OCI-LY3 (cell line): Measurements from ENCODE around the gene CRAT.

Experiments
- H2AFZ ChIP-seq: fragments of 200-600, 300-600 bp; shearing (Covaris generic); 2 replicates; pipeline ENCODE4 v1.6.0; 2014; ENCODE audit warnings: antibody characterized with exemption, low read depth, low read length
- H3K27ac ChIP-seq: fragments of 200-600, 300-600 bp; sonication (generic); 2 replicates; pipeline ENCODE4 v1.5.1; 2014; ENCODE audit warnings: mild to moderate bottlenecking, low read length, moderate library complexity, mixed read lengths
- H3K27me3 ChIP-seq: fragments of 200-600, 300-600 bp; sonication (generic); 2 replicates; pipeline ENCODE4 v1.6.1; 2014; ENCODE audit warnings: low read depth, low read length, mixed read lengths
- H3K36me3 ChIP-seq: fragments of 200-600, 300-600 bp; sonication (generic); replicated peaks from 2 replicates; pipeline ENCODE3; 2014; ENCODE audit warnings: low read depth, low read length, mixed read lengths
- H3K4me1 ChIP-seq: fragments of 300-600, 200-600 bp; sonication (generic); 2 replicates; pipeline ENCODE4 v1.6.1; 2014; ENCODE audit warnings: low read length, mixed read lengths
- H3K4me2 ChIP-seq: fragments of 200-600, 300-600 bp; sonication (generic); 2 replicates; pipeline ENCODE4 v1.6.1; 2014; ENCODE audit warnings: low read length, mixed read lengths
- H3K4me3 ChIP-seq: fragments of 300-600, 200-600 bp; sonication (generic); 2 replicates; pipeline ENCODE4 v1.5.1; 2014; ENCODE audit warnings: antibody characterized with exemption, mild to moderate bottlenecking, low read length, moderate library complexity
- H3K79me2 ChIP-seq: fragments of 300-600, 200-600 bp; shearing (Covaris generic); 2 replicates; pipeline ENCODE4 v1.6.1; 2014; ENCODE audit warnings: mild to moderate bottlenecking, low read length, mixed read lengths
- H3K9ac ChIP-seq: fragments of 300-600, 200-600 bp; shearing (Covaris generic); 2 replicates; pipeline ENCODE4 v1.6.0; 2014; ENCODE audit warnings: mild to moderate bottlenecking, low read length, moderate library complexity
- H3K9me3 ChIP-seq: fragments of 200-600, 300-600 bp; shearing (Covaris generic); 2 replicates; pipeline ENCODE4 v1.6.1; 2014; ENCODE audit warnings: low read length, mixed read lengths; ENCODE audit not compliant: insufficient read depth
- H4K20me1 ChIP-seq: fragments of 200-600, 300-600 bp; sonication (generic); 2 replicates; pipeline ENCODE4 v1.6.1; 2016; ENCODE audit warnings: low read length, mixed read lengths; ENCODE audit not compliant: insufficient read depth
- CTCF ChIP-seq: fragments of 200-600, 300-600 bp; sonication (generic); IDR thresholded peaks from 2 replicates; pipeline ENCODE4 v1.5.1; 2014; ENCODE audit warnings: antibody characterized with exemption, low read length, low read depth
- EZH2phosphoT487 ChIP-seq: fragments of 200-600 bp; shearing (Covaris generic); IDR thresholded peaks from 2 replicates; pipeline ENCODE4 v1.6.1; 2018; ENCODE audit warnings: antibody characterized with exemption, mixed run types, low read depth

Gene CRAT

DNA sequence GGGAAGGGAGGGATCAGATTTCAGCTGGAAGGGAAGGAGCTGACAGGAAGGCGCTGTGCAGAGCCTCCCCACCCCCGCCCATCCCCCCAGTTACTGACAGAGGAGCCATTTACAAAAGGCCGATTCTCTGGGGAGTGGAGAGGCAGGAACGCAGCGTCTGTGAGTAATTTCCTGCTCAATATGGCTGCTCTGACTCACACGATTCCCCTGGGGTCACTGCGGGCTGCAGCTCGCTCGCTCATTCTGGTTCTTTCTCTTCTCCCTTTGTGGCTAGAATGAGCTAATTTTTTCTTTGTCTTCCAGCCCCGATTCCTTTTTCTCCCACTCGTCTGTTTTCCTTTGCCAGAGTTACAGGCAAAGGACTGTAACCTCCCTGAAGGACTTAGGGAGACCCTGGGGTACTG is 29.4 kb upstream of the CRAT start:
- Histone ChIP-seq H3K4me3 (peak overlapping the region; percentile 65), H3K79me2 (no peaks in the 10 kb centered on the region), H3K4me1 (peaks cover 39% of the 10 kb centered on the region), H3K9me3 (no peaks in the 10 kb centered on the region), H2AFZ (no peak overlapping the region), H3K36me3 (peaks cover 39% of the 10 kb centered on the region), H3K27me3 (no peaks in the 10 kb centered on the region), H4K20me1 (peaks cover 15% of the 10 kb centered on the region; the same call in 1 of the 2 replicates), H3K9ac (peak overlapping the region; percentile 61), H3K27ac (peak overlapping the region; percentile 91), H3K4me2 (peak overlapping the region; percentile 87)
- no peak; the same call in 1 of the 2 replicates for TF ChIP-seq EZH2phosphoT487
- no peak for TF ChIP-seq CTCF

DNA sequence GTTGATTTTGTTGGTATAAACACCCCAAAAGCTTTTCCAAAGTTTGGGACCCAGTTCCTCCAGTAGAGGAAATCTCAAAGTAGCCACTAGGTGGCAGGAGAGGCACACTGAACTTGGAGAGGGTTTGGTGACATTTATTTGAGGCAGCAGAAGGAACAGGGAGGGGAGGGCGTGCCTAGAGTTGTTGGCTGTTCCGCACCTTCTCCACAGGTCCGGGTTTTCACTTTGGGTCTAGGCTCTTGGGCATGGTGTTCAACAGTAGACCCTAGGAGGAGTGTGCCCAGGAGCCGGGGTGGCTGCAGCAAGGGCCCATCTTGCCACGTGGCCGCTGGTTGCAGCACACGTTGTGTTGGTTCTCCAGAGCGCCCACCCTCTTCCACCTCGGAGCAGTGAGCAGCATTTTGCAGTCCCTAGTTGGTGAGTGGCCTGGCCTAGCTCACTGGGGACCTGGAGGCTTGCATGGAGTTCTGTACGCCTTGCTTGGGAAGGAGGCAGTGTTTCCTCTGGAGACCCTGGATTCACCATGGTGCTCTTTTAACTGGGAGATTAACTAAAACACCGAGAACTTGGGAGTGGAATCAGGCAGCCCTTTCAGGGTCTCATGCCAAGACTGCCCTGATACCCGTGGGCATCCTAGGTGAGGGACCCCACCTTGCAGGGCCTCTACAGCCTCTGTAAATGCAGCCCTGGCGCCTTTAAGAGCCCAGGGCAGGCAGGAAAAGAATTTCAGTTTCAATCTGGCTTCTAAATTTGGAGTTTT is 28.8 kb upstream of the CRAT start:
- Histone ChIP-seq H3K27ac (peak overlapping the region; percentile 91), H4K20me1 (peaks cover 15% of the 10 kb centered on the region; the same call in 1 of the 2 replicates), H3K27me3 (no peaks in the 10 kb centered on the region), H3K9me3 (no peaks in the 10 kb centered on the region), H3K9ac (peak overlapping the region; percentile 41; the same call in 1 of the 2 replicates), H3K4me1 (peaks cover 39% of the 10 kb centered on the region), H2AFZ (no peak overlapping the region), H3K4me3 (peak overlapping the region; percentile 59), H3K79me2 (no peaks in the 10 kb centered on the region), H3K36me3 (peaks cover 42% of the 10 kb centered on the region), H3K4me2 (peak overlapping the region; percentile 87)
- TF ChIP-seq CTCF (peak; percentile 95), EZH2phosphoT487 (no peak)

DNA sequence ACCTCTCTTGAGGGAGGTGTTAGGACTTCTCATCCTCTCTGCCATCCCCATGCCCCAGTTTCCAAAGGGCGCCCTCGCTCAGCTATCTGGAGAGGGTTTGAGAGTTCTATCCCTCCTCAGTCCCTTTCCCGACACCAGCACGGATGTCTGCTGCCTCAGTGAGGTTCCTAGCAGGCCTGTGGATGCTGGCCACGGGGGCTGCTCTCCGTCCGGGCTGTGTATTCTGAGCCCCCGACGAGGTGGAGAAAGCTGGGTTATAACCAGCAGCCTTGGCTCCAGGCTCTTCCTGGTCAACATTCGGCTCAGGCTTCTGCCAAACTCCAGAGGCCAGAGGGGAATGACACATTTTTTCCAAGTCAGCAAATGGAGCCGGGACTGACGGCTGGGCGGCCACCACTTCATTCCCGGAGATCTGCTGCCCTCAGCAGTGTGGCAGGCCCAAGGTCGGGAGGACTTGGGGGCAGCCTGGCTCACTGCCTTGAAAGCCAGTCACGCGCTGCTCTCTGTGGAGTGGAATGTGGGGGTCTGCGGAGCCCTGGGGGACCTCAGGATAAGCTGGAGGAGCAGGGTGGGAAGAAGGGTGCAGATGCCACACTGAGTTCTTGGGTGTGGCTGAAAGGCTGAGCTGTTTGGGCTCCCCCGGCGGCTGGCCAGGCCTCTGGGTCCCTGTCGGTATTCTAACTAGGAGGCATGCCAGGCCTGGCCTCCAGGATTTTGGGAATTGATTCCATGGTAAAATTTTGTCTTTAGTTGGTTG is 28.1 kb upstream of the CRAT start:
- no peak overlapping the region for H3K4me2 ChIP-seq
- no peak overlapping the region for H3K9ac ChIP-seq
- peaks cover 39% of the 10 kb centered on the region for H3K4me1 ChIP-seq

More for the DNA sequence above, 28.1 kb upstream of the CRAT start:
- Histone ChIP-seq H3K27ac (no peak overlapping the region), H4K20me1 (peaks cover 15% of the 10 kb centered on the region; the same call in 1 of the 2 replicates), H3K4me3 (no peak overlapping the region), H2AFZ (no peak overlapping the region), H3K79me2 (no peaks in the 10 kb centered on the region), H3K27me3 (no peaks in the 10 kb centered on the region), H3K36me3 (peaks cover 41% of the 10 kb centered on the region), H3K9me3 (no peaks in the 10 kb centered on the region)
- TF ChIP-seq CTCF (no peak), EZH2phosphoT487 (no peak)
